ENCODE data around the gene WBP2.

The WBP2 gene

GRCh38 chr17:75894049-75894733, 39.1 kb upstream of the WBP2 start:
- Histone ChIP-seq H3K9me3 (ENCODE audit: insufficient read depth, low read depth, low read length) (peaks cover 2% of the 10 kb centered on the region), H2BK12ac (ENCODE audit: low read length) (no peak overlapping the region), H4K8ac (ENCODE audit: low read depth, low read length) (no peak overlapping the region), H4K12ac (ENCODE audit: low read depth, low read length) (no peak overlapping the region), H3K9ac (ENCODE audit: low read length) (peak overlapping the region; percentile 12), H3K27me3 (ENCODE audit: insufficient read depth, low read length) (no peaks in the 10 kb centered on the region), H3K23ac (ENCODE audit: low read length) (no peak overlapping the region), H3K27ac (ENCODE audit: low read depth, low read length) (no peak overlapping the region), H3K18ac (ENCODE audit: low read length) (no peak overlapping the region), H3K36me3 (ENCODE audit: control insufficient read depth in 1 of 2, insufficient read depth in 2 of 2, low read length in 2 of 2) (peaks cover 37 to 39% of the 10 kb centered on the region in 2 experiments), H3K4me1 (ENCODE audit: control insufficient read depth in 1 of 2, insufficient read depth in 2 of 2, low read length in 2 of 2) (peaks cover 6 to 8% of the 10 kb centered on the region in 2 experiments), H2AFZ (ENCODE audit: insufficient read depth, low read length, poor library complexity) (no peak overlapping the region), H3K79me2 (ENCODE audit: control insufficient read depth, insufficient read depth, low read length, poor library complexity) (peaks cover 7% of the 10 kb centered on the region), H4K91ac (ENCODE audit: low read depth, low read length) (no peak overlapping the region), H2BK120ac (ENCODE audit: insufficient read depth, low read length, poor library complexity) (no peak overlapping the region), H3K4me2 (ENCODE audit: low read length) (no peak overlapping the region), H2BK5ac (ENCODE audit: low read depth, low read length, poor library complexity) (no peak overlapping the region), H3K4me3 (ENCODE audit: low read depth, low read length) (no peak overlapping the region), H2AK5ac (ENCODE audit: low read length) (no peak overlapping the region), H3K14ac (ENCODE audit: low read length) (no peak overlapping the region), H3K4ac (ENCODE audit: low read depth, low read length) (no peak overlapping the region), H3K79me1 (ENCODE audit: low read length) (peaks cover 5% of the 10 kb centered on the region)
- no CpG with 5 or more reads among the region's 22 CpGs for WGBS (ENCODE audit: extremely low coverage, insufficient coverage, insufficient read length)
- no peak for DNase-seq

DNA sequence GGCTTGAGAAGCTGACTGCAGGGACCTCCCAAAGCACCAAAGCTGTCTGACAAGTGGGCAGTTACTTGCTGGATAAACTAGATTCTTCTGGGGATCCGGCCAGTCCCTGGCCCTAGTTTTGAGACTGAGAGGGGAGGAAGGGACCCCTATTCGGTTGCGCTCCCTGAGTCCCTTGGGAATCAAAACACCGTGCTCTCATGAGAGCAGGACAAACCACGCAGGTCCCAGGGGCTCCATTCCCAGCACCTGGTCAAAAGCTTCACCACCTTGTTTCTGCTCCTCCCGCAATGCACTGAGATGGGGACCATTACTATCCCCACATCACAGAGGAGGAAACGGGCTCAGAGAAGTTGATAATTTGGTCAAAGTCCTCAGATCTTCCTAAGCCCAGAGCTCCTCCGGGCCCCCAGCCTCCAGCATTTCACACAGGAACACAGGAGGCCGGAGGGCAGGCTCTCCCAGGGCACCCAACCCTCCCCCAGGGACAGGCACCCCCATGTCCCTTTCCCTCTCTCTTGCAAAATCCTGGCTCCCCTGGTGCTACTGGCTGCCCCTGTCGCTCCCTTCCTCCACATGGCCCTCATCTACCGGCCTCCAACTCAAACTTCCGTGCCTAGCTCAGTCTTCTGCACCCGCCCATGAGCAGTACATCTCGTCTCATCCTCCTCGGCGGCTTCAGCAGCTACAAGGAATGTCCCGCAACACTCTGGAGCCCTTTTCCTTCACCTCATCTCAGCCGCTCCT, 38.3 kb upstream of the WBP2 start:
- H3K79me1 ChIP-seq (ENCODE audit: low read length), result peaks cover 5% of the 10 kb centered on the region
- no peak overlapping the region for H3K9ac ChIP-seq (ENCODE audit: low read length)
- H2BK5ac ChIP-seq (ENCODE audit: low read depth, low read length, poor library complexity), result no peak overlapping the region
- no peak overlapping the region for H3K18ac ChIP-seq (ENCODE audit: low read length)
- H3K4me3 ChIP-seq (ENCODE audit: low read depth, low read length), result no peak overlapping the region
- no peak overlapping the region for H3K4me2 ChIP-seq (ENCODE audit: low read length)
- no peak for DNase-seq
- peaks cover 7% of the 10 kb centered on the region for H3K79me2 ChIP-seq (ENCODE audit: control insufficient read depth, insufficient read depth, low read length, poor library complexity)
- no CpG with 5 or more reads among the region's 18 CpGs for WGBS (ENCODE audit: extremely low coverage, insufficient coverage, insufficient read length)
- no peak overlapping the region for H2AFZ ChIP-seq (ENCODE audit: insufficient read depth, low read length, poor library complexity)
- no peak overlapping the region for H2BK120ac ChIP-seq (ENCODE audit: insufficient read depth, low read length, poor library complexity)
- H4K91ac ChIP-seq (ENCODE audit: low read depth, low read length), result no peak overlapping the region
- no peak overlapping the region for H4K12ac ChIP-seq (ENCODE audit: low read depth, low read length)
- no peak overlapping the region for H2AK5ac ChIP-seq (ENCODE audit: low read length)
- no peak overlapping the region for H3K23ac ChIP-seq (ENCODE audit: low read length)
- no peak overlapping the region for H3K4ac ChIP-seq (ENCODE audit: low read depth, low read length)
- no peak overlapping the region for H3K27ac ChIP-seq (ENCODE audit: low read depth, low read length)
- H3K4me1 ChIP-seq (ENCODE audit: control insufficient read depth in 1 of 2, insufficient read depth in 2 of 2, low read length in 2 of 2), result peaks cover 6 to 8% of the 10 kb centered on the region in 2 experiments
- no peak overlapping the region for H2BK12ac ChIP-seq (ENCODE audit: low read length)
- H3K27me3 ChIP-seq (ENCODE audit: insufficient read depth, low read length), result no peaks in the 10 kb centered on the region
- H3K9me3 ChIP-seq (ENCODE audit: insufficient read depth, low read depth, low read length), result peaks cover 2% of the 10 kb centered on the region
- no peak overlapping the region for H3K14ac ChIP-seq (ENCODE audit: low read length)
- peaks cover 31% of the 10 kb centered on the region in 2 experiments for H3K36me3 ChIP-seq (ENCODE audit: control insufficient read depth in 1 of 2, insufficient read depth in 2 of 2, low read length in 2 of 2)
- H4K8ac ChIP-seq (ENCODE audit: low read depth, low read length), result no peak overlapping the region

DNA sequence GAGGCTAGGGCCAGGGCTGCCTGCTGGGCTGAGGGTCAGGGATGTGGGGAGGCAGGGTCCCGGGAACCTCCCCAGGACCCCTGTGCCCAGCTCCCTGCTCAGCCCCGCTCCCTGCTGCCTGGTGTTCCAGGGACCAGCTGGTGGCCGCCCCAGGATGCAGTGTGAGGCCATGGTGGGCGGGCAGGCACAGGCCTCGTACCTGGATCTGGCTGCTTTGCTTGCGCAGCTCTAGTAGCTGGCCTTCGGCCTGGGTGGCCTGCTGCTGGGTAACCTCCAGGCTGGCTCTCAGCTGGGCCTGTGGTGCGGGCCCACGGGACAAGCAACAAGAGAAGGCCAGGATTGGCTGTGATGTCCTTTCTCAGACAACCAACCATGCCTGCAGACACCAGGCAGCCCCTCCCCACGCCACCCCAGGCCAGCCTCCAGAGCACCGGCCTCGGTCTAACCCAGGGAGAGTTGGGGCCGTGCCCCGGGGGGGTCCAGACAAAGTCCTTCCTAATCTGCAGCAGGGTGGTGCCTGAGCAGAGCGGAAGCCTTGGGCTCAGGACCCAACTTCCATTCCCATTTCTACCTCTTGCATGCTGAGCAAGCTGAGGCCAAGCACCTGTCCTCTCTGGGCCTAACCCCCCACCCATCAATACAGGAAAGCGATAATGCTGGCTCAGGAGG, 37.6 kb upstream of the WBP2 start:
- H2AK5ac ChIP-seq (ENCODE audit: low read length), result no peak overlapping the region
- no CpG with 5 or more reads among the region's 16 CpGs for WGBS (ENCODE audit: extremely low coverage, insufficient coverage, insufficient read length)

GRCh38 chr17:75891605-75892555, 36.7 kb upstream of the WBP2 start:
- no peak overlapping the region for H3K4me2 ChIP-seq (ENCODE audit: low read length)
- peaks cover 7% of the 10 kb centered on the region for H3K79me2 ChIP-seq (ENCODE audit: control insufficient read depth, insufficient read depth, low read length, poor library complexity)
- no peaks in the 10 kb centered on the region for H3K27me3 ChIP-seq (ENCODE audit: insufficient read depth, low read length)
- no CpG with 5 or more reads among the region's 32 CpGs for WGBS (ENCODE audit: extremely low coverage, insufficient coverage, insufficient read length)
- H2AK5ac ChIP-seq (ENCODE audit: low read length), result no peak overlapping the region
- H3K23ac ChIP-seq (ENCODE audit: low read length), result no peak overlapping the region
- H4K12ac ChIP-seq (ENCODE audit: low read depth, low read length), result no peak overlapping the region
- H3K18ac ChIP-seq (ENCODE audit: low read length), result no peak overlapping the region
- DNase-seq, result no peak
- no peak overlapping the region for H3K27ac ChIP-seq (ENCODE audit: low read depth, low read length)
- H3K4me3 ChIP-seq (ENCODE audit: low read depth, low read length), result no peak overlapping the region
- no peak overlapping the region for H4K91ac ChIP-seq (ENCODE audit: low read depth, low read length)
- H3K4ac ChIP-seq (ENCODE audit: low read depth, low read length), result no peak overlapping the region
- no peak overlapping the region for H2BK120ac ChIP-seq (ENCODE audit: insufficient read depth, low read length, poor library complexity)
- no peak overlapping the region for H4K8ac ChIP-seq (ENCODE audit: low read depth, low read length)
- H3K36me3 ChIP-seq (ENCODE audit: control insufficient read depth in 1 of 2, insufficient read depth in 2 of 2, low read length in 2 of 2), result peaks cover 21 to 25% of the 10 kb centered on the region in 2 experiments
- no peak overlapping the region for H2AFZ ChIP-seq (ENCODE audit: insufficient read depth, low read length, poor library complexity)
- peaks cover 2% of the 10 kb centered on the region for H3K9me3 ChIP-seq (ENCODE audit: insufficient read depth, low read depth, low read length)
- H3K4me1 ChIP-seq (ENCODE audit: control insufficient read depth in 1 of 2, insufficient read depth in 2 of 2, low read length in 2 of 2), result peaks cover 6 to 8% of the 10 kb centered on the region in 2 experiments
- no peak overlapping the region for H3K14ac ChIP-seq (ENCODE audit: low read length)
- H2BK5ac ChIP-seq (ENCODE audit: low read depth, low read length, poor library complexity), result no peak overlapping the region
- H2BK12ac ChIP-seq (ENCODE audit: low read length), result no peak overlapping the region
- H3K79me1 ChIP-seq (ENCODE audit: low read length), result peaks cover 5% of the 10 kb centered on the region
- no peak overlapping the region for H3K9ac ChIP-seq (ENCODE audit: low read length)

More for the DNA sequence above, 37.6 kb upstream of the WBP2 start:
- H3K79me2 ChIP-seq (ENCODE audit: control insufficient read depth, insufficient read depth, low read length, poor library complexity), result peaks cover 7% of the 10 kb centered on the region
- H2AFZ ChIP-seq (ENCODE audit: insufficient read depth, low read length, poor library complexity), result no peak overlapping the region
- no peak overlapping the region for H3K4me3 ChIP-seq (ENCODE audit: low read depth, low read length)
- no peak overlapping the region for H2BK12ac ChIP-seq (ENCODE audit: low read length)
- DNase-seq, result no peak
- H2BK5ac ChIP-seq (ENCODE audit: low read depth, low read length, poor library complexity), result no peak overlapping the region
- H4K12ac ChIP-seq (ENCODE audit: low read depth, low read length), result no peak overlapping the region
- H3K4me1 ChIP-seq (ENCODE audit: control insufficient read depth in 1 of 2, insufficient read depth in 2 of 2, low read length in 2 of 2), result peaks cover 6 to 8% of the 10 kb centered on the region in 2 experiments
- H3K27ac ChIP-seq (ENCODE audit: low read depth, low read length), result no peak overlapping the region
- H4K91ac ChIP-seq (ENCODE audit: low read depth, low read length), result no peak overlapping the region
- no peak overlapping the region for H2BK120ac ChIP-seq (ENCODE audit: insufficient read depth, low read length, poor library complexity)
- H3K4me2 ChIP-seq (ENCODE audit: low read length), result no peak overlapping the region
- peaks cover 24 to 25% of the 10 kb centered on the region in 2 experiments for H3K36me3 ChIP-seq (ENCODE audit: control insufficient read depth in 1 of 2, insufficient read depth in 2 of 2, low read length in 2 of 2)
- H3K79me1 ChIP-seq (ENCODE audit: low read length), result peaks cover 5% of the 10 kb centered on the region
- no peak overlapping the region for H3K18ac ChIP-seq (ENCODE audit: low read length)
- H3K4ac ChIP-seq (ENCODE audit: low read depth, low read length), result no peak overlapping the region
- H3K23ac ChIP-seq (ENCODE audit: low read length), result no peak overlapping the region
- no peak overlapping the region for H3K9ac ChIP-seq (ENCODE audit: low read length)
- H3K9me3 ChIP-seq (ENCODE audit: insufficient read depth, low read depth, low read length), result peaks cover 2% of the 10 kb centered on the region
- H3K27me3 ChIP-seq (ENCODE audit: insufficient read depth, low read length), result no peaks in the 10 kb centered on the region
- H3K14ac ChIP-seq (ENCODE audit: low read length), result no peak overlapping the region
- no peak overlapping the region for H4K8ac ChIP-seq (ENCODE audit: low read depth, low read length)
